Thymus (tissue), 11 donors: ENCODE measurements around the gene FABP7. TPM values are rescaled to one million over a fixed set of nuclear protein-coding genes. Genes with fewer than 3 reads are reported as not detected.

Source experiments
- DNase-seq, 9 donors: peaks; one replicate each; pipeline ENCODE4 v3.0.0-alpha.2; 2013; ENCODE audit warnings: low spot score in 9 of 9, low read depth in 6 of 9, missing footprints in 1 of 9
- H3K27ac ChIP-seq, 2 donors: one replicate each; pipeline ENCODE4 v1.5.1; 2013; ENCODE audit warnings: control low read depth in 1 of 2, low read depth in 1 of 2, low read length in 1 of 2, mild to moderate bottlenecking in 1 of 2, moderate library complexity in 1 of 2
- H3K27me3 ChIP-seq, 2 donors: one replicate each; pipeline ENCODE4 v1.5.1; 2013; ENCODE audit warnings: low read length in 1 of 2; ENCODE audit not compliant: control insufficient read depth in 2 of 2, insufficient read depth in 1 of 2
- H3K36me3 ChIP-seq, 2 donors: one replicate each; pipeline ENCODE4 v1.5.1; 2013; ENCODE audit warnings: low read length in 1 of 2, mild to moderate bottlenecking in 1 of 2, moderate library complexity in 1 of 2; ENCODE audit not compliant: control insufficient read depth in 2 of 2, insufficient read depth in 2 of 2
- H3K4me1 ChIP-seq, 2 donors: one replicate each; pipeline ENCODE4 v1.5.1; 2013; ENCODE audit warnings: low read length in 2 of 2; ENCODE audit not compliant: control insufficient read depth in 2 of 2, insufficient read depth in 2 of 2
- H3K4me3 ChIP-seq, 2 donors: one replicate each; pipeline ENCODE4 v1.5.1; 2013; ENCODE audit warnings: low read length in 2 of 2, control low read depth in 1 of 2, mild to moderate bottlenecking in 1 of 2
- H3K9me3 ChIP-seq, 2 donors: one replicate each; pipeline ENCODE4 v1.5.1; 2013; ENCODE audit warnings: low read length in 1 of 2, mild to moderate bottlenecking in 1 of 2; ENCODE audit not compliant: control insufficient read depth in 2 of 2, insufficient read depth in 1 of 2
- WGBS: extraction: QIAGEN DNeasy Blood & Tissue Kit; methylation state at CpG from one replicate; pipeline ENCODE4 v1.1.7; 2013; 5-methylcytosine and 5-hydroxymethylcytosine counted together
- polyA plus RNA-seq: library from polyadenylated mRNA; stranded (reverse); fragments of 200-250 nt; gene quantifications from one replicate; pipeline ENCODE4 v1.2.3, GENCODE V29; 2013
- total RNA-seq: library from RNA; stranded (reverse); fragments of 120-200 nt; gene quantifications from one replicate; pipeline ENCODE4 v1.2.4, GENCODE V29; 2013
- donor health status: healthy.

The FABP7 gene
- total and polyA plus RNA-seq, 2 donors = 1.9 to 7.1 TPM

GRCh38 chr6:122808121-122808885 lies 28.8 kb downstream of the FABP7 start:
- no peaks in the 10 kb centered on the region for H3K36me3 ChIP-seq

GRCh38 chr6:122809001-122809400 lies 29.5 kb downstream of the FABP7 start:
- H3K4me1 ChIP-seq = no peaks in the 10 kb centered on the region
- DNase-seq = no peak
- no peaks in the 10 kb centered on the region for H3K9me3 ChIP-seq
- H3K27me3 ChIP-seq = no peaks in the 10 kb centered on the region
- no peaks in the 10 kb centered on the region for H3K36me3 ChIP-seq
- WGBS = 97% methylated on average over 4 of the region's 4 CpGs
- no peak overlapping the region for H3K27ac ChIP-seq
- no peak overlapping the region for H3K4me3 ChIP-seq

More at GRCh38 chr6:122808121-122808885, 28.8 kb downstream of the FABP7 start:
- no peak for DNase-seq
- H3K4me1 ChIP-seq = no peaks in the 10 kb centered on the region
- H3K9me3 ChIP-seq = no peaks in the 10 kb centered on the region
- WGBS = 98% methylated on average over 10 of the region's 10 CpGs
- H3K4me3 ChIP-seq = no peak overlapping the region
- no peak overlapping the region for H3K27ac ChIP-seq
- H3K27me3 ChIP-seq = no peaks in the 10 kb centered on the region

GRCh38 chr6:122809691-122810090 lies 30.2 kb downstream of the FABP7 start:
- no peaks in the 10 kb centered on the region for H3K27me3 ChIP-seq
- no peak for DNase-seq
- H3K9me3 ChIP-seq = no peaks in the 10 kb centered on the region
- H3K4me3 ChIP-seq = no peak overlapping the region
- H3K36me3 ChIP-seq = no peaks in the 10 kb centered on the region
- H3K4me1 ChIP-seq = no peaks in the 10 kb centered on the region
- no peak overlapping the region for H3K27ac ChIP-seq
- WGBS = 87% methylated on average over 2 of the region's 2 CpGs

GRCh38 chr6:122810189-122810588 lies 30.7 kb downstream of the FABP7 start:
- Histone ChIP-seq H3K27ac (no peak overlapping the region), H3K9me3 (no peaks in the 10 kb centered on the region), H3K36me3 (no peaks in the 10 kb centered on the region), H3K4me3 (no peak overlapping the region), H3K4me1 (no peaks in the 10 kb centered on the region), H3K27me3 (no peaks in the 10 kb centered on the region)
- 82% methylated on average over 1 of the region's 1 CpG for WGBS
- DNase-seq = no peak

- no peak for DNase-seq
- H3K27ac ChIP-seq = no peak overlapping the region
- H3K36me3 ChIP-seq = no peaks in the 10 kb centered on the region
- H3K4me3 ChIP-seq = no peak overlapping the region
- 71% methylated on average over 2 of the region's 2 CpGs for WGBS
- no peaks in the 10 kb centered on the region for H3K27me3 ChIP-seq
- no peaks in the 10 kb centered on the region for H3K4me1 ChIP-seq
- no peaks in the 10 kb centered on the region for H3K9me3 ChIP-seq
Observed at GRCh38 chr6:122817358-122817757, 37.8 kb downstream of the FABP7 start.

GRCh38 chr6:122817766-122818165 lies 38.2 kb downstream of the FABP7 start:
- Histone ChIP-seq H3K9me3 (no peaks in the 10 kb centered on the region), H3K4me1 (no peaks in the 10 kb centered on the region), H3K4me3 (no peak overlapping the region), H3K27me3 (no peaks in the 10 kb centered on the region), H3K27ac (no peak overlapping the region), H3K36me3 (no peaks in the 10 kb centered on the region)
- WGBS = 76% methylated on average over 4 of the region's 4 CpGs
- no peak for DNase-seq

- WGBS = 86% methylated on average over 2 of the region's 2 CpGs
- DNase-seq = no peak
- Histone ChIP-seq H3K4me3 (no peak overlapping the region), H3K36me3 (no peaks in the 10 kb centered on the region), H3K27me3 (no peaks in the 10 kb centered on the region), H3K9me3 (no peaks in the 10 kb centered on the region), H3K27ac (no peak overlapping the region), H3K4me1 (no peaks in the 10 kb centered on the region)
Observed at GRCh38 chr6:122818866-122819265, 39.4 kb downstream of the FABP7 start.

- no peaks in the 10 kb centered on the region for H3K4me1 ChIP-seq
- H3K27me3 ChIP-seq = no peaks in the 10 kb centered on the region
- H3K36me3 ChIP-seq = no peaks in the 10 kb centered on the region
- H3K4me3 ChIP-seq = no peak overlapping the region
- H3K27ac ChIP-seq = no peak overlapping the region
- WGBS = 92% methylated on average over 2 of the region's 2 CpGs
- no peak for DNase-seq
- no peaks in the 10 kb centered on the region for H3K9me3 ChIP-seq
Observed at GRCh38 chr6:122821095-122821494, 41.6 kb downstream of the FABP7 start.

- Histone ChIP-seq H3K4me1 (no peaks in the 10 kb centered on the region), H3K9me3 (no peaks in the 10 kb centered on the region), H3K27me3 (no peaks in the 10 kb centered on the region), H3K27ac (no peak overlapping the region), H3K36me3 (no peaks in the 10 kb centered on the region), H3K4me3 (no peak overlapping the region)
- no peak for DNase-seq
- 91% methylated on average over 5 of the region's 5 CpGs for WGBS
Observed at GRCh38 chr6:122825163-122825562, 45.6 kb downstream of the FABP7 start.
